Spleen (tissue), 7 donors: ENCODE data around the gene DDRGK1.

Source experiments
- POLR2A ChIP-seq, 3 donors: fragments of 450-650 bp; IDR thresholded peaks; one replicate each; pipeline ENCODE4 v1.5.1; 2017; ENCODE audit warnings: antibody characterized with exemption in 3 of 3, mild to moderate bottlenecking in 1 of 3
- POLR2AphosphoS5 ChIP-seq, 3 donors: sonication (generic); formaldehyde crosslinking; IDR thresholded peaks; one replicate each; pipeline ENCODE4 v1.5.1; 2017; ENCODE audit warnings: antibody characterized with exemption in 3 of 3
- TF ChIP-seq, protein P1 (sequence below), 11 experiments: fragments of 200-600 bp in 7 of 11; fragments of 450-650 bp in 4 of 11; sonication (generic) in 4 of 11; IDR thresholded peaks in 8 of 11; conservative IDR thresholded peaks in 3 of 11; 1 replicate in 7 of 11; 2 replicates in 4 of 11; pipeline versions ENCODE4 v1.4.0 to v1.8.0; 2016 to 2021; ENCODE audit warnings: antibody characterized with exemption in 11 of 11, inconsistent platforms in 4 of 11, mild to moderate bottlenecking in 1 of 11
- donor health status: DM: no; HTN: no; CAD: no; lungs with moderate emphysema.
- donor health status: DM: no; HTN: no; CAD: no.
- donor health status: DM: no; HTN: no; CAD: no.

GRCh38 chr20:3202965-3203314 is 1.5 kb downstream of the DDRGK1 start:
- TF ChIP-seq, protein P1, sequence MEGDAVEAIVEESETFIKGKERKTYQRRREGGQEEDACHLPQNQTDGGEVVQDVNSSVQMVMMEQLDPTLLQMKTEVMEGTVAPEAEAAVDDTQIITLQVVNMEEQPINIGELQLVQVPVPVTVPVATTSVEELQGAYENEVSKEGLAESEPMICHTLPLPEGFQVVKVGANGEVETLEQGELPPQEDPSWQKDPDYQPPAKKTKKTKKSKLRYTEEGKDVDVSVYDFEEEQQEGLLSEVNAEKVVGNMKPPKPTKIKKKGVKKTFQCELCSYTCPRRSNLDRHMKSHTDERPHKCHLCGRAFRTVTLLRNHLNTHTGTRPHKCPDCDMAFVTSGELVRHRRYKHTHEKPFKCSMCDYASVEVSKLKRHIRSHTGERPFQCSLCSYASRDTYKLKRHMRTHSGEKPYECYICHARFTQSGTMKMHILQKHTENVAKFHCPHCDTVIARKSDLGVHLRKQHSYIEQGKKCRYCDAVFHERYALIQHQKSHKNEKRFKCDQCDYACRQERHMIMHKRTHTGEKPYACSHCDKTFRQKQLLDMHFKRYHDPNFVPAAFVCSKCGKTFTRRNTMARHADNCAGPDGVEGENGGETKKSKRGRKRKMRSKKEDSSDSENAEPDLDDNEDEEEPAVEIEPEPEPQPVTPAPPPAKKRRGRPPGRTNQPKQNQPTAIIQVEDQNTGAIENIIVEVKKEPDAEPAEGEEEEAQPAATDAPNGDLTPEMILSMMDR (IDR thresholded peaks at IDR 0.05 in 8 of 11, conservative IDR thresholded peaks at IDR 0.05 in 3 of 11): no peak
- TF ChIP-seq POLR2A (IDR thresholded peaks at IDR 0.05) (no peak), POLR2AphosphoS5 (IDR thresholded peaks at IDR 0.05) (no peak)
